Gastrocnemius medialis (tissue), 4 donors: Measurements from ENCODE around the gene SURF6. TPM values are rescaled to one million over a fixed set of nuclear protein-coding genes. Genes with fewer than 3 reads are reported as not detected.
"Not testable (repeated sequence)": the region's sequence is repeated elsewhere in the genome, so short reads cannot be mapped to it uniquely, and the experiment has no call there.

Experiments
- ATAC-seq, 2 donors: fragments of 150-250 bp; one replicate each; pipeline ENCODE4 v1.9.1; 2016
- DNase-seq, 2 donors: peaks; one replicate each; pipeline ENCODE4 v3.0.0-alpha.2; 2019
- H3K27ac ChIP-seq, 4 donors: fragments of 200-600 bp; sonication (generic); 1 replicate in 1 of 4; 2 replicates in 3 of 4; pipeline ENCODE4 v1.5.1; 2016 to 2018; ENCODE audit warnings: mild to moderate bottlenecking in 2 of 4, moderate library complexity in 1 of 4
- H3K27me3 ChIP-seq, 3 donors: fragments of 200-600 bp; sonication (generic) in 2 of 3; 1 replicate in 1 of 3; 2 replicates in 2 of 3; pipeline versions ENCODE4 v1.5.1 to v1.6.0; 2016 to 2019; ENCODE audit warnings: mild to moderate bottlenecking in 1 of 3, moderate library complexity in 1 of 3
- H3K36me3 ChIP-seq, 2 donors: fragments of 200-600 bp; sonication (generic) in 1 of 2; one replicate each; pipeline ENCODE4 v1.5.1; 2017 to 2018
- H3K4me1 ChIP-seq, 2 donors: fragments of 200-600 bp; sonication (generic) in 1 of 2; one replicate each; pipeline ENCODE4 v1.5.1; 2016 to 2017; ENCODE audit warnings: mild to moderate bottlenecking in 2 of 2
- H3K4me3 ChIP-seq, 4 donors: fragments of 200-600 bp; sonication (generic) in 3 of 4; 1 replicate in 1 of 4; 2 replicates in 3 of 4; pipeline ENCODE4 v1.5.1; 2016 to 2019; ENCODE audit warnings: mild to moderate bottlenecking in 2 of 4
- H3K9me3 ChIP-seq, 3 donors: fragments of 200-600 bp; sonication (generic) in 2 of 3; 1 replicate in 1 of 3; 2 replicates in 2 of 3; pipeline ENCODE4 v1.5.1; 2016 to 2019
- CTCF ChIP-seq, 5 experiments: fragments of 450-650 bp in 3 of 5; fragments of 200-600 bp in 2 of 5; sonication (generic) in 2 of 5; IDR thresholded peaks in 4 of 5; conservative IDR thresholded peaks in 1 of 5; 1 replicate in 4 of 5; 2 replicates in 1 of 5; pipeline ENCODE4 v1.5.1; 2016 to 2019; ENCODE audit warnings: antibody characterized with exemption in 5 of 5, mild to moderate bottlenecking in 3 of 5, moderate library complexity in 3 of 5
- POLR2A ChIP-seq, 2 donors: fragments of 450-650 bp; IDR thresholded peaks; one replicate each; pipeline ENCODE4 v1.6.1; 2017; ENCODE audit warnings: antibody characterized with exemption in 2 of 2, mild to moderate bottlenecking in 2 of 2, moderate library complexity in 2 of 2
- in situ Hi-C, 4 donors: fragments of 200-750 bp; cut with MboI; loops; one replicate each; pipeline versions ENCODE4 v1.15.0 to v1.8.0; 2017; ENCODE audit warnings: low sequenced_read_pairs in 4 of 4
- intact Hi-C: fragments of 100-400 bp; cut with DNase I; formaldehyde crosslinking; loops from one replicate; pipeline ENCODE4 v1.15.1; 2023; ENCODE audit warnings: low total_unique reads
- total RNA-seq, 4 donors: library from RNA; depleted of rRNA; stranded (reverse); fragments of >200 nt; gene quantifications; one replicate each; pipeline versions ENCODE4 v1.1.0 to v1.2.3, GENCODE V29; 2016

The SURF6 gene
- total RNA-seq, 4 donors from 2014 or later = 13.4 to 34.2 (median 28.0) TPM

- no peaks in the 10 kb centered on the region for H3K27me3 ChIP-seq
- H3K4me3 ChIP-seq = no peak overlapping the region
- no peak overlapping the region for H3K27ac ChIP-seq
- intact Hi-C loops (loop anchor here (1.0 to 10.0 kb wide), 4 partner anchors 21 to 647 kb away; partner anchors contain the start of genes BRD3OS, REXO4, SURF1 and SURF2), in situ Hi-C loops (no loop called here)
- no peaks in the 10 kb centered on the region for H3K9me3 ChIP-seq
- H3K36me3 ChIP-seq = no peaks in the 10 kb centered on the region
- no peak for ATAC-seq
- peaks cover 17 to 25% of the 10 kb centered on the region in 2 donors for H3K4me1 ChIP-seq
- DNase-seq = no peak
- TF ChIP-seq CTCF (IDR thresholded peaks at IDR 0.05 in 4 of 5, conservative IDR thresholded peaks at IDR 0.05 in 1 of 5) (no peak), POLR2A (IDR thresholded peaks at IDR 0.05) (no peak)
These were observed 41.8 kb upstream of the SURF6 start for GRCh38 chr9:133377721-133378216.

GRCh38 chr9:133377280-133377679, 41.3 kb upstream of the SURF6 start:
- H3K27me3 ChIP-seq, H3K27ac ChIP-seq, H3K4me3 ChIP-seq, in situ Hi-C loops, ATAC-seq, DNase-seq, H3K9me3 ChIP-seq, H3K36me3 ChIP-seq: not testable (repeated sequence)
- intact Hi-C loops = loop anchor here (1.0 to 10.0 kb wide), 4 partner anchors 20 to 648 kb away; partner anchors contain the start of genes BRD3OS, REXO4, SURF1 and SURF2
- H3K4me1 ChIP-seq = peaks cover 22 to 30% of the 10 kb centered on the region in 2 donors

GRCh38 chr9:133375724-133376654, 40.0 kb upstream of the SURF6 start, which contains the start of the genes STKLD1 and SURF4:
Gene STKLD1 (plus strand): TSS chr9:133376366. CDS start chr9:133376474, 108 bp downstream.
Gene SURF4 (minus strand): TSS chr9:133376060. CDS start chr9:133375969, 91 bp downstream.
- H3K9me3 ChIP-seq = no peaks in the 10 kb centered on the region
- in situ Hi-C loops (no loop called here), intact Hi-C loops (loop anchor here (1.0 to 10.0 kb wide), 4 partner anchors 19 to 649 kb away; partner anchors contain the start of genes BRD3OS, REXO4, SURF1 and SURF2)
- peaks cover 35 to 43% of the 10 kb centered on the region in 2 donors for H3K4me1 ChIP-seq
- H3K27ac ChIP-seq = peak within 1 kb of the TSS; percentile 77 to 97 (median 90)
- DNase-seq (peak; percentile 90 to 95), ATAC-seq (peak; percentile 89 to 91)
- no peaks in the 10 kb centered on the region for H3K36me3 ChIP-seq
- H3K4me3 ChIP-seq = peak within 1 kb of the TSS; percentile 77 to 96 (median 88)
- peak; percentile 95 to 97 for TF ChIP-seq POLR2A (IDR thresholded peaks at IDR 0.05)
- TF ChIP-seq CTCF (IDR thresholded peaks at IDR 0.05 in 4 of 5, conservative IDR thresholded peaks at IDR 0.05 in 1 of 5) = peak in 2 of 5 experiments; percentile 50 to 55
- no peaks in the 10 kb centered on the region for H3K27me3 ChIP-seq

- peak overlapping the region; percentile 77 to 97 (median 90) for H3K27ac ChIP-seq
- no peaks in the 10 kb centered on the region for H3K36me3 ChIP-seq
- H3K27me3 ChIP-seq = no peaks in the 10 kb centered on the region
- peaks cover 37 to 51% of the 10 kb centered on the region in 2 donors for H3K4me1 ChIP-seq
- in situ Hi-C loops = no loop called here
- H3K4me3 ChIP-seq = peak overlapping the region; percentile 58 to 96 (median 83)
- TF ChIP-seq CTCF (IDR thresholded peaks at IDR 0.05 in 4 of 5, conservative IDR thresholded peaks at IDR 0.05 in 1 of 5) (no peak), POLR2A (IDR thresholded peaks at IDR 0.05) (no peak)
- ATAC-seq (peak; percentile 23 to 24), DNase-seq (no peak)
- intact Hi-C loops = loop anchor here (5.0 to 10.0 kb wide), 2 partner anchors 42 to 650 kb away; partner anchors contain the start of genes BRD3OS and REXO4
- H3K9me3 ChIP-seq = no peaks in the 10 kb centered on the region
These were observed 39.2 kb upstream of the SURF6 start for GRCh38 chr9:133375116-133375723.
